Hepatocyte (in vitro differentiated cells): ENCODE data around the gene SEC24D. TPM values are rescaled to one million over a fixed set of nuclear protein-coding genes. Genes with fewer than 3 reads are reported as not detected.

Experiments
- DNase-seq: peaks from one replicate; pipeline ENCODE4 v3.0.0-alpha.2; 2016; ENCODE audit warnings: low spot score
- H2AFZ ChIP-seq: fragments of 200-600 bp; sonication (generic); 2 replicates; pipeline ENCODE4 v1.6.0; 2016; ENCODE audit warnings: antibody characterized with exemption, mild to moderate bottlenecking
- H3K27ac ChIP-seq: fragments of 200-600 bp; sonication (generic); 2 replicates; pipeline ENCODE4 v1.5.1; 2016; ENCODE audit warnings: mild to moderate bottlenecking
- H3K27me3 ChIP-seq: fragments of 200-600 bp; sonication (generic); 2 replicates; pipeline ENCODE4 v1.6.1; 2016
- H3K36me3 ChIP-seq: fragments of 200-600 bp; sonication (generic); replicated peaks from 2 replicates; pipeline ENCODE4 v1.5.1; 2016; ENCODE audit warnings: low read depth; ENCODE audit not compliant: insufficient read depth
- H3K4me1 ChIP-seq: fragments of 200-600 bp; sonication (generic); 2 replicates; pipeline ENCODE4 v1.5.1; 2016; ENCODE audit warnings: mild to moderate bottlenecking, moderate library complexity; ENCODE audit not compliant: insufficient read depth
- H3K4me2 ChIP-seq: fragments of 200-600 bp; sonication (generic); 2 replicates; pipeline ENCODE4 v1.6.0; 2016
- H3K4me3 ChIP-seq: fragments of 200-600 bp; sonication (generic); 2 replicates; pipeline ENCODE4 v1.5.1; 2016; ENCODE audit warnings: mild to moderate bottlenecking
- H3K79me2 ChIP-seq: fragments of 200-600 bp; sonication (generic); 2 replicates; pipeline ENCODE4 v1.6.0; 2017; ENCODE audit warnings: mild to moderate bottlenecking
- H3K9me2 ChIP-seq: fragments of 200-600 bp; sonication (generic); replicated peaks from 2 replicates; pipeline ENCODE4 v1.6.0; 2017; ENCODE audit warnings: mild to moderate bottlenecking; ENCODE audit not compliant: insufficient read depth
- H3K9me3 ChIP-seq: fragments of 200-600 bp; sonication (generic); 2 replicates; pipeline ENCODE4 v1.5.1; 2016; ENCODE audit warnings: low read depth, mild to moderate bottlenecking
- H4K20me1 ChIP-seq: fragments of 200-600 bp; sonication (generic); 2 replicates; pipeline ENCODE4 v1.6.0; 2016; ENCODE audit warnings: mild to moderate bottlenecking; ENCODE audit not compliant: insufficient read depth, poor library complexity, severe bottlenecking
- CTCF ChIP-seq: fragments of 200-600 bp; sonication (generic); IDR thresholded peaks from 2 replicates; pipeline ENCODE4 v1.5.1; 2016; ENCODE audit warnings: antibody characterized with exemption, mild to moderate bottlenecking; ENCODE audit not compliant: poor library complexity
- EZH2 ChIP-seq: fragments of 200-600 bp; sonication (generic); IDR thresholded peaks from 2 replicates; pipeline ENCODE4 v1.6.1; 2016; ENCODE audit warnings: antibody characterized with exemption, mild to moderate bottlenecking, borderline replicate concordance
- EZH2phosphoT487 ChIP-seq: fragments of 200-600 bp; sonication (generic); IDR thresholded peaks from one replicate; pipeline ENCODE4 v1.6.1; 2018; ENCODE audit warnings: antibody characterized with exemption, mild to moderate bottlenecking, low read depth, moderate library complexity; ENCODE audit not compliant: unreplicated experiment, severe bottlenecking
- WGBS: methylation state at CpG from one replicate; pipeline ENCODE4 v1.1.6; 2016; ENCODE audit warnings: low lambda C conversion rate; ENCODE audit errors: missing lambda C conversion rate; 5-methylcytosine and 5-hydroxymethylcytosine counted together
- polyA plus RNA-seq: library from polyadenylated mRNA; unstranded; fragments of >200 nt; fragmentation: Nextera tagmentation; extraction: Ambion mirVana; gene quantifications from 2 replicates; pipeline ENCODE4 v1.2.1, GENCODE V29; 2016
- total RNA-seq: library from RNA; depleted of rRNA; stranded (reverse); fragments of >200 nt; gene quantifications from 2 replicates; pipeline ENCODE4 v1.2.3, GENCODE V29; 2014

The SEC24D gene
- total and polyA plus RNA-seq, 2 experiments from 2014 or later = 81.9 to 97.4 TPM

- Histone ChIP-seq H3K9me3 (no peaks in the 10 kb centered on the region), H3K4me3 (no peak overlapping the region), H2AFZ (no peak overlapping the region), H3K4me1 (peaks cover 29% of the 10 kb centered on the region), H3K36me3 (no peaks in the 10 kb centered on the region), H3K9me2 (no peaks in the 10 kb centered on the region), H3K79me2 (peaks cover 2% of the 10 kb centered on the region), H3K4me2 (no peak overlapping the region), H3K27ac (peak overlapping the region; percentile 44), H3K27me3 (no peaks in the 10 kb centered on the region), H4K20me1 (no peaks in the 10 kb centered on the region)
- WGBS = 78% methylated on average over 5 of the region's 5 CpGs
- TF ChIP-seq EZH2phosphoT487 = no peak
- no peak for TF ChIP-seq CTCF
- TF ChIP-seq EZH2 = no peak
- DNase-seq = no peak
Observed at GRCh38 chr4:118762155-118762554, 73.8 kb downstream of the SEC24D start.

GRCh38 chr4:118761397-118762016 is 74.4 kb downstream of the SEC24D start:
- no peaks in the 10 kb centered on the region for H3K9me2 ChIP-seq
- DNase-seq = no peak
- no peak overlapping the region for H3K4me3 ChIP-seq
- peak overlapping the region; percentile 44 for H3K27ac ChIP-seq
- H3K4me1 ChIP-seq = peaks cover 36% of the 10 kb centered on the region
- 88% methylated on average over 2 of the region's 2 CpGs for WGBS
- H4K20me1 ChIP-seq = no peaks in the 10 kb centered on the region
- H3K79me2 ChIP-seq = peaks cover 2% of the 10 kb centered on the region
- H3K36me3 ChIP-seq = no peaks in the 10 kb centered on the region
- H2AFZ ChIP-seq = no peak overlapping the region
- TF ChIP-seq EZH2 = no peak
- TF ChIP-seq CTCF = no peak
- TF ChIP-seq EZH2phosphoT487 = no peak
- H3K27me3 ChIP-seq = no peaks in the 10 kb centered on the region
- H3K4me2 ChIP-seq = no peak overlapping the region
- no peaks in the 10 kb centered on the region for H3K9me3 ChIP-seq

- no peak for DNase-seq
- Histone ChIP-seq H3K9me2 (no peaks in the 10 kb centered on the region), H3K27ac (no peak overlapping the region), H4K20me1 (no peaks in the 10 kb centered on the region), H2AFZ (no peak overlapping the region), H3K4me3 (no peak overlapping the region), H3K9me3 (no peaks in the 10 kb centered on the region), H3K4me1 (peaks cover 36% of the 10 kb centered on the region), H3K4me2 (no peak overlapping the region), H3K79me2 (peaks cover 2% of the 10 kb centered on the region), H3K36me3 (no peaks in the 10 kb centered on the region), H3K27me3 (no peaks in the 10 kb centered on the region)
- TF ChIP-seq EZH2phosphoT487 = no peak
- TF ChIP-seq EZH2 = no peak
- TF ChIP-seq CTCF = no peak
- over 99% methylated on average over 5 of the region's 5 CpGs for WGBS
Observed at GRCh38 chr4:118760493-118760892, 75.4 kb downstream of the SEC24D start.
